ENCODE data around the gene AMY2B. TPM values are rescaled to one million over a fixed set of nuclear protein-coding genes. Genes with fewer than 3 reads are reported as not detected.

AMY2B gene
- total RNA-seq, 1 experiment from 2014 or later = 1.1 TPM

DNA sequence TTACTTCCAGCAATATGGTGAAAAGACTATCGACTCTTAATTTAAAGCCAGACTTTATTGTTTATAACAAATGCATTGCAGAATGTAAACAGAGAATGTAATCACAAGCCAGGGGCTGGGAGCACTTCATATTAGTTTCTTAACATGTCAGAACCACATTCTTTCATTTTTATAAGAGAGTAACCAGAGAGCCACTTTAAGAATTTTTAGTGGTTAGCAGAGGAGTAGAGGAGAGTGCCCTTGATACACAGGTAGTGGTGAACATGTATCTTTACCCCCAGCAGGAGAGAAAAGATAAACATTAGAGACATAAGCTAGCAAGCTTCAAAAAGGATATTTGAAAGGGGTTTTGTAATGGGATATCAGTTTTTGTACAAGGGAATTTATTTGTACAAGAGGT lies 11.1 kb downstream of the AMY2B start:
- BruUV-seq (replicated peaks) = no TSS peak
- no peaks in the 10 kb centered on the region for H3K4me1 ChIP-seq (ENCODE audit: control insufficient read depth, insufficient read depth, low read length)
- no peaks in the 10 kb centered on the region; the same call in 1 of the 2 replicates for H3K27me3 ChIP-seq (ENCODE audit: control insufficient read depth, insufficient read depth, low read length)
- ATAC-seq (no peak), DNase-seq (ENCODE audit: low read depth, low spot score) (no peak)
- CTCF ChIA-PET = no interaction called here
- H3K4me3 ChIP-seq (ENCODE audit: low read depth in 2 of 2, low read length in 2 of 2) = no peak overlapping the region
- TF ChIP-seq, protein P1, sequence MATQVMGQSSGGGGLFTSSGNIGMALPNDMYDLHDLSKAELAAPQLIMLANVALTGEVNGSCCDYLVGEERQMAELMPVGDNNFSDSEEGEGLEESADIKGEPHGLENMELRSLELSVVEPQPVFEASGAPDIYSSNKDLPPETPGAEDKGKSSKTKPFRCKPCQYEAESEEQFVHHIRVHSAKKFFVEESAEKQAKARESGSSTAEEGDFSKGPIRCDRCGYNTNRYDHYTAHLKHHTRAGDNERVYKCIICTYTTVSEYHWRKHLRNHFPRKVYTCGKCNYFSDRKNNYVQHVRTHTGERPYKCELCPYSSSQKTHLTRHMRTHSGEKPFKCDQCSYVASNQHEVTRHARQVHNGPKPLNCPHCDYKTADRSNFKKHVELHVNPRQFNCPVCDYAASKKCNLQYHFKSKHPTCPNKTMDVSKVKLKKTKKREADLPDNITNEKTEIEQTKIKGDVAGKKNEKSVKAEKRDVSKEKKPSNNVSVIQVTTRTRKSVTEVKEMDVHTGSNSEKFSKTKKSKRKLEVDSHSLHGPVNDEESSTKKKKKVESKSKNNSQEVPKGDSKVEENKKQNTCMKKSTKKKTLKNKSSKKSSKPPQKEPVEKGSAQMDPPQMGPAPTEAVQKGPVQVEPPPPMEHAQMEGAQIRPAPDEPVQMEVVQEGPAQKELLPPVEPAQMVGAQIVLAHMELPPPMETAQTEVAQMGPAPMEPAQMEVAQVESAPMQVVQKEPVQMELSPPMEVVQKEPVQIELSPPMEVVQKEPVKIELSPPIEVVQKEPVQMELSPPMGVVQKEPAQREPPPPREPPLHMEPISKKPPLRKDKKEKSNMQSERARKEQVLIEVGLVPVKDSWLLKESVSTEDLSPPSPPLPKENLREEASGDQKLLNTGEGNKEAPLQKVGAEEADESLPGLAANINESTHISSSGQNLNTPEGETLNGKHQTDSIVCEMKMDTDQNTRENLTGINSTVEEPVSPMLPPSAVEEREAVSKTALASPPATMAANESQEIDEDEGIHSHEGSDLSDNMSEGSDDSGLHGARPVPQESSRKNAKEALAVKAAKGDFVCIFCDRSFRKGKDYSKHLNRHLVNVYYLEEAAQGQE (IDR thresholded peaks at IDR 0.05; ENCODE audit: insufficient read depth in 1 of 2, low read depth in 2 of 2, low read length in 1 of 2) = no peak
- TF ChIP-seq, protein P2, sequence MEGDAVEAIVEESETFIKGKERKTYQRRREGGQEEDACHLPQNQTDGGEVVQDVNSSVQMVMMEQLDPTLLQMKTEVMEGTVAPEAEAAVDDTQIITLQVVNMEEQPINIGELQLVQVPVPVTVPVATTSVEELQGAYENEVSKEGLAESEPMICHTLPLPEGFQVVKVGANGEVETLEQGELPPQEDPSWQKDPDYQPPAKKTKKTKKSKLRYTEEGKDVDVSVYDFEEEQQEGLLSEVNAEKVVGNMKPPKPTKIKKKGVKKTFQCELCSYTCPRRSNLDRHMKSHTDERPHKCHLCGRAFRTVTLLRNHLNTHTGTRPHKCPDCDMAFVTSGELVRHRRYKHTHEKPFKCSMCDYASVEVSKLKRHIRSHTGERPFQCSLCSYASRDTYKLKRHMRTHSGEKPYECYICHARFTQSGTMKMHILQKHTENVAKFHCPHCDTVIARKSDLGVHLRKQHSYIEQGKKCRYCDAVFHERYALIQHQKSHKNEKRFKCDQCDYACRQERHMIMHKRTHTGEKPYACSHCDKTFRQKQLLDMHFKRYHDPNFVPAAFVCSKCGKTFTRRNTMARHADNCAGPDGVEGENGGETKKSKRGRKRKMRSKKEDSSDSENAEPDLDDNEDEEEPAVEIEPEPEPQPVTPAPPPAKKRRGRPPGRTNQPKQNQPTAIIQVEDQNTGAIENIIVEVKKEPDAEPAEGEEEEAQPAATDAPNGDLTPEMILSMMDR (IDR thresholded peaks at IDR 0.05) = no peak
- no peak for TF ChIP-seq TCF7L2 (IDR thresholded peaks at IDR 0.05; ENCODE audit: low read depth, low read length)
- no peak for TF ChIP-seq POLR2AphosphoS5 (IDR thresholded peaks at IDR 0.05; ENCODE audit: low read depth, low read length)
- no peak for TF ChIP-seq SIN3A (IDR thresholded peaks at IDR 0.05; ENCODE audit: borderline replicate concordance, insufficient read depth, low read depth, low read length)
- no peaks in the 10 kb centered on the region for H3K36me3 ChIP-seq (ENCODE audit: control insufficient read depth, insufficient read depth, low read length)
- H3K27ac ChIP-seq (ENCODE audit: low read length) = no peak overlapping the region
- H3K9me3 ChIP-seq (ENCODE audit: control insufficient read depth, insufficient read depth, low read depth, low read length) = no peaks in the 10 kb centered on the region
- POLR2A ChIA-PET = no interaction called here
- intact Hi-C loops (cut with micrococcal nuclease; ENCODE audit: unreplicated experiment) = no loop called here
- in situ Hi-C loops (cut with HindIII; ENCODE audit: low pct_unique_long_range_greater_than_20kb, low sequenced_read_pairs) = no loop called here

DNA sequence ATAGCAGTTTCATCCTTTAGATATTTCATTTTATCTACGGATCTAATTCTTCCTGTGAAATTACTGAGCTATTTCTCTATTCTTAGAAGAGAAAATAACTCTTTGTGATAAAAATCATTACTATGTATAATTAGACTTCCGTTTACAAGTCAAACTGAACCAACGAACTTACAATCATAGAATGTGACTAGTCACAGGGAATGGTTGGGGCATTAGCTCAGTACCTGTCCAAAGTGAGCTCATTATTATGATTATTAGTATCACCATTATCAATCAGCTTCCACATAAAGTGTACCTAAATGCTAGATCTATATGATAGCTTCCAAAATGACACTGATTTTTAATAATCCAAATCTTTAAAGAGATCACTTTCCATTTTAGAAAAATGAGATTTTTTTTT lies 12.5 kb downstream of the AMY2B start:
- Histone ChIP-seq H3K9me3 (ENCODE audit: control insufficient read depth, insufficient read depth, low read depth, low read length) (no peaks in the 10 kb centered on the region), H3K4me1 (ENCODE audit: control insufficient read depth, insufficient read depth, low read length) (no peaks in the 10 kb centered on the region), H3K36me3 (ENCODE audit: control insufficient read depth, insufficient read depth, low read length) (no peaks in the 10 kb centered on the region), H3K4me3 (ENCODE audit: low read depth in 2 of 2, low read length in 2 of 2) (no peak overlapping the region), H3K27ac (ENCODE audit: low read length) (no peak overlapping the region), H3K27me3 (ENCODE audit: control insufficient read depth, insufficient read depth, low read length) (no peaks in the 10 kb centered on the region; the same call in 1 of the 2 replicates)
- no peak for TF ChIP-seq TCF7L2 (IDR thresholded peaks at IDR 0.05; ENCODE audit: low read depth, low read length)
- no peak for TF ChIP-seq POLR2AphosphoS5 (IDR thresholded peaks at IDR 0.05; ENCODE audit: low read depth, low read length)
- TF ChIP-seq SIN3A (IDR thresholded peaks at IDR 0.05; ENCODE audit: borderline replicate concordance, insufficient read depth, low read depth, low read length) = no peak
- TF ChIP-seq, protein P2 (IDR thresholded peaks at IDR 0.05) = no peak
- TF ChIP-seq, protein P1 (IDR thresholded peaks at IDR 0.05; ENCODE audit: insufficient read depth in 1 of 2, low read depth in 2 of 2, low read length in 1 of 2) = no peak
- BruUV-seq (replicated peaks) = no TSS peak
- in situ Hi-C loops (cut with HindIII; ENCODE audit: low pct_unique_long_range_greater_than_20kb, low sequenced_read_pairs) = no loop called here
- intact Hi-C loops (cut with micrococcal nuclease; ENCODE audit: unreplicated experiment) = no loop called here
- DNase-seq (ENCODE audit: low read depth, low spot score) (no peak), ATAC-seq (no peak)
- CTCF ChIA-PET = no interaction called here
- POLR2A ChIA-PET = interaction anchor here (0.7 kb wide), 1 partner anchor 1104 kb away, joined by 5 read pairs; no protein-coding TSS in a partner anchor
